Measurements from ENCODE around the gene ATG10.
"Not testable (repeated sequence)": the region's sequence is repeated elsewhere in the genome, so short reads cannot be mapped to it uniquely, and the experiment has no call there.

Gene ATG10

GRCh38 chr5:81982172-81982685 lies 10.4 kb downstream of the ATG10 start:
- not testable (repeated sequence) for DNase-seq (ENCODE audit: low read depth in 2 of 2)

GRCh38 chr5:81983148-81983547 lies 11.3 kb downstream of the ATG10 start:
- not testable (repeated sequence) for DNase-seq (ENCODE audit: low read depth in 2 of 2)

GRCh38 chr5:81983563-81983962 lies 11.7 kb downstream of the ATG10 start:
- not testable (repeated sequence) for DNase-seq (ENCODE audit: low read depth in 2 of 2)

- no peak for DNase-seq (ENCODE audit: low read depth in 2 of 2)
Measured at GRCh38 chr5:81986126-81986525, 14.3 kb downstream of the ATG10 start.

GRCh38 chr5:81989204-81989603 lies 17.4 kb downstream of the ATG10 start:
- DNase-seq (ENCODE audit: low read depth in 2 of 2), result no peak

GRCh38 chr5:81994679-81995078 lies 22.9 kb downstream of the ATG10 start:
- no peak for DNase-seq (ENCODE audit: low read depth in 2 of 2)

GRCh38 chr5:81995407-81995806 lies 23.6 kb downstream of the ATG10 start:
- DNase-seq (ENCODE audit: low read depth in 2 of 2), result no peak

GRCh38 chr5:82004511-82004910 lies 32.7 kb downstream of the ATG10 start:
- DNase-seq (ENCODE audit: low read depth in 2 of 2), result no peak

- not testable (repeated sequence) for DNase-seq (ENCODE audit: low read depth in 2 of 2)
Measured at GRCh38 chr5:82009869-82010268, 38.0 kb downstream of the ATG10 start.

- no peak for DNase-seq (ENCODE audit: low read depth in 2 of 2)
Measured at GRCh38 chr5:82010696-82011095, 38.9 kb downstream of the ATG10 start.

GRCh38 chr5:82011761-82012160 lies 39.9 kb downstream of the ATG10 start:
- no peak for DNase-seq (ENCODE audit: low read depth in 2 of 2)

GRCh38 chr5:82014644-82015043 lies 42.8 kb downstream of the ATG10 start:
- DNase-seq (ENCODE audit: low read depth in 2 of 2), result not testable (repeated sequence)

GRCh38 chr5:82018462-82018861 lies 46.6 kb downstream of the ATG10 start:
- no peak for DNase-seq (ENCODE audit: low read depth in 2 of 2)

- DNase-seq (ENCODE audit: low read depth in 2 of 2), result no peak
Measured at GRCh38 chr5:82019342-82020138, 47.7 kb downstream of the ATG10 start.

- no peak for DNase-seq (ENCODE audit: low read depth in 2 of 2)
Measured at GRCh38 chr5:82022499-82022898, 50.7 kb downstream of the ATG10 start.

GRCh38 chr5:82023644-82024043 lies 51.8 kb downstream of the ATG10 start:
- DNase-seq (ENCODE audit: low read depth in 2 of 2), result no peak

- no peak for DNase-seq (ENCODE audit: low read depth in 2 of 2)
Measured at GRCh38 chr5:82031220-82032119, 59.6 kb downstream of the ATG10 start.

- not testable (repeated sequence) for DNase-seq (ENCODE audit: low read depth in 2 of 2)
Measured at GRCh38 chr5:82042894-82043293, 71.1 kb downstream of the ATG10 start.

GRCh38 chr5:82044010-82044409 lies 72.2 kb downstream of the ATG10 start:
- no peak for DNase-seq (ENCODE audit: low read depth in 2 of 2)

GRCh38 chr5:82045554-82046275 lies 73.9 kb downstream of the ATG10 start:
- no peak for DNase-seq (ENCODE audit: low read depth in 2 of 2)

- DNase-seq (ENCODE audit: low read depth in 2 of 2), result no peak
Measured at GRCh38 chr5:82046276-82046647, 74.4 kb downstream of the ATG10 start.

GRCh38 chr5:82050955-82051354 lies 79.1 kb downstream of the ATG10 start:
- DNase-seq (ENCODE audit: low read depth in 2 of 2), result no peak

All from stimulated activated CD8-positive, alpha-beta memory T cell treated with anti-CD3 and anti-CD28 coated beads, Interleukin-2, amount 100 ng/mL, for 48 hours (primary cell).